HCT116 (cell line): ENCODE results near the gene CORO2B. TPM values are rescaled to one million over a fixed set of nuclear protein-coding genes. Genes with fewer than 3 reads are reported as not detected.

Experiments used
- ATAC-seq: fragments of 200-7000 bp; cut with Tn5 transposase; 2 replicates; pipeline ENCODE4 v1.9.1; 2020; ENCODE audit warnings: mild to moderate bottlenecking, moderate library complexity
- BruUV-seq: library from RNA; stranded (reverse); fragments of 400-500 nt; replicated peaks from 2 replicates; lab custom pipeline; 2021; lab: Mats Ljungman, UMichigan
- CTCF ChIA-PET: fragments of 300-600 bp; sonication (Branson Sonifier 250); formaldehyde crosslinking; loops from one replicate; lab custom pipeline; 2021; ENCODE audit warnings: antibody characterized with exemption; lab: Charles Lee
- POLR2A ChIA-PET: fragments of 300-600, 350-600 bp; sonication (Branson Sonifier 250); formaldehyde crosslinking; loops from one replicate; lab custom pipeline; 2021; ENCODE audit warnings: antibody characterized with exemption; lab: Charles Lee
- RAD21 ChIA-PET, 2 experiments: fragments of 300-600 bp; sonication (Branson Sonifier 250); formaldehyde crosslinking; loops; one replicate each; lab custom pipeline; 2023; ENCODE audit warnings: low total read pairs in 2 of 2; ENCODE audit not compliant: uncharacterized antibody in 2 of 2, unreplicated experiment in 2 of 2, low non-redundant PET in 1 of 2; lab: Charles Lee
- DNase-seq: peaks from one replicate; pipeline ENCODE4 v3.0.0-alpha.2; 2010; ENCODE audit warnings: low read depth, low spot score
- H2AFZ ChIP-seq: fragments of 200-600 bp; shearing (Covaris generic), sonication (generic); 2 replicates; pipeline ENCODE4 v1.6.1; 2017; ENCODE audit warnings: low read depth, mixed run types, mixed read lengths, antibody characterized with exemption, low read length; ENCODE audit not compliant: poor library complexity, severe bottlenecking
- H3K27ac ChIP-seq: 2 replicates; pipeline ENCODE4 v1.5.1; 2012; ENCODE audit warnings: low read depth, low read length
- H3K27me3 ChIP-seq: fragments of 200-600 bp; sonication (generic); 2 replicates; pipeline ENCODE4 v1.6.1; 2016; ENCODE audit warnings: mixed run types, low read length, mixed read lengths; ENCODE audit not compliant: insufficient read depth
- H3K36me3 ChIP-seq, 2 experiments: fragments of 200-500 bp in 1 of 2; fragments of 200-600 bp in 1 of 2; sonication (Bioruptor generic) in 1 of 2; sonication (generic) in 1 of 2; 2 replicates each; pipeline versions ENCODE4 v1.5.1 to v1.6.1; 2014 to 2016; ENCODE audit warnings: low read length in 2 of 2, inconsistent platforms in 1 of 2, mixed read lengths in 1 of 2, mixed run types in 1 of 2; ENCODE audit not compliant: insufficient read depth in 2 of 2, control insufficient read depth in 1 of 2
- H3K4me1 ChIP-seq, 2 experiments: fragments of 200-600 bp in 1 of 2; sonication (generic) in 1 of 2; 2 replicates each; pipeline versions ENCODE4 v1.5.1 to v1.6.1; 2012 to 2017; ENCODE audit warnings: low read length in 2 of 2, inconsistent platforms in 1 of 2, mild to moderate bottlenecking in 1 of 2, mixed read lengths in 1 of 2, mixed run types in 1 of 2, moderate library complexity in 1 of 2; ENCODE audit not compliant: insufficient read depth in 2 of 2, control insufficient read depth in 1 of 2
- H3K4me2 ChIP-seq: fragments of 200-600 bp; sonication (generic); 2 replicates; pipeline ENCODE4 v1.6.1; 2017; ENCODE audit warnings: mixed run types, low read length, mixed read lengths
- H3K4me3 ChIP-seq, 2 experiments: fragments of 200-600 bp in 1 of 2; sonication (generic) in 1 of 2; replicated peaks in 1 of 2; 2 replicates each; pipeline ENCODE4 v1.5.1; 2011 to 2016; ENCODE audit warnings: low read length in 2 of 2, control low read depth in 1 of 2, low read depth in 1 of 2, mild to moderate bottlenecking in 1 of 2, mixed read lengths in 1 of 2, mixed run types in 1 of 2
- H3K79me2 ChIP-seq: fragments of 200-600 bp; sonication (generic); 2 replicates; pipeline ENCODE4 v1.6.1; 2017; ENCODE audit warnings: mild to moderate bottlenecking, mixed run types, low read length, moderate library complexity, mixed read lengths; ENCODE audit not compliant: insufficient read depth
- H3K9ac ChIP-seq: fragments of 200-600 bp; sonication (generic); 2 replicates; pipeline ENCODE4 v1.6.1; 2016; ENCODE audit warnings: low read length, mixed read lengths
- H3K9me2 ChIP-seq: fragments of 200-600 bp; sonication (generic), shearing (Covaris generic); 2 replicates; pipeline ENCODE4 v1.6.1; 2017; ENCODE audit warnings: mixed run types, mild to moderate bottlenecking, moderate library complexity; ENCODE audit not compliant: insufficient read depth
- H3K9me3 ChIP-seq, 2 experiments: fragments of 200-500 bp in 1 of 2; fragments of 200-600 bp in 1 of 2; sonication (Bioruptor generic) in 1 of 2; sonication (generic) in 1 of 2; 2 replicates each; pipeline ENCODE4 v1.6.1; 2014 to 2017; ENCODE audit warnings: low read length in 2 of 2, mixed read lengths in 2 of 2, inconsistent platforms in 1 of 2, low read depth in 1 of 2, mild to moderate bottlenecking in 1 of 2, mixed run types in 1 of 2, moderate library complexity in 1 of 2; ENCODE audit not compliant: control insufficient read depth in 1 of 2, insufficient read depth in 1 of 2
- H4K20me1 ChIP-seq: fragments of 200-600 bp; sonication (generic), shearing (Covaris generic); 2 replicates; pipeline ENCODE4 v1.6.1; 2017; ENCODE audit warnings: mixed run types, mild to moderate bottlenecking, moderate library complexity; ENCODE audit not compliant: insufficient read depth
- EGR1 ChIP-seq: IDR thresholded peaks from 2 replicates; pipeline ENCODE4 v1.6.1; 2012; ENCODE audit warnings: low read depth
- EZH2 ChIP-seq: fragments of 200-600 bp; sonication (generic); IDR thresholded peaks from 2 replicates; pipeline ENCODE4 v1.6.1; 2017; ENCODE audit warnings: antibody characterized with exemption, mixed run types
- FOSL1 ChIP-seq: IDR thresholded peaks from 2 replicates; pipeline ENCODE4 v1.6.1; 2012; ENCODE audit warnings: low read depth
- JUND ChIP-seq: IDR thresholded peaks from 2 replicates; pipeline ENCODE4 v1.6.1; 2012
- SP1 ChIP-seq: IDR thresholded peaks from 2 replicates; pipeline ENCODE4 v1.6.1; 2012; ENCODE audit warnings: low read depth
- TCF7L2 ChIP-seq: IDR thresholded peaks from 2 replicates; pipeline ENCODE4 v1.7.0; 2011; ENCODE audit warnings: borderline replicate concordance, inconsistent platforms; ENCODE audit not compliant: insufficient read depth, insufficient read length; ENCODE audit errors: extremely low read depth
- YY1 ChIP-seq: IDR thresholded peaks from 2 replicates; pipeline ENCODE4 v1.6.1; 2011; ENCODE audit warnings: low read length, low read depth, moderate library complexity, mild to moderate bottlenecking; ENCODE audit not compliant: insufficient replicate concordance; ENCODE audit errors: extremely low read depth
- ZFX ChIP-seq: fragments of 450-650 bp; IDR thresholded peaks from 2 replicates; pipeline ENCODE4 v1.6.1; 2017
- ZNF274 ChIP-seq: fragments of 200-500 bp; sonication (Bioruptor generic); IDR thresholded peaks from 2 replicates; pipeline ENCODE4 v1.6.1; 2014; ENCODE audit warnings: mild to moderate bottlenecking, low read depth, low read length, inconsistent platforms
- intact Hi-C: fragments of 100-400 bp; cut with micrococcal nuclease; formaldehyde crosslinking; loops from 2 replicates; pipeline ENCODE4 v1.10.0; 2022
- total RNA-seq: library from RNA; stranded (reverse); gene quantifications from one replicate; pipeline ENCODE4 v1.2.1, GENCODE V29; 2021; ENCODE audit not compliant: unreplicated experiment

The CORO2B gene
- total RNA-seq, 1 experiment from 2014 or later = 2.8 TPM

GRCh38 chr15:68695061-68695595 is 116.3 kb downstream of the CORO2B start:
- TF ChIP-seq TCF7L2 (no peak), ZFX (no peak), YY1 (no peak)
- TF ChIP-seq, all 23 proteins: peak for 0
- no peaks in the 10 kb centered on the region for H3K9me2 ChIP-seq
- no peaks in the 10 kb centered on the region for H3K36me3 ChIP-seq
- DNase-seq (no peak), ATAC-seq (no peak)
- no peak overlapping the region for H3K4me3 ChIP-seq
- RAD21 ChIA-PET = no interaction called here
- H3K27me3 ChIP-seq = no peaks in the 10 kb centered on the region
- no peaks in the 10 kb centered on the region for H3K9me3 ChIP-seq
- H3K79me2 ChIP-seq = no peaks in the 10 kb centered on the region
- no peaks in the 10 kb centered on the region for H4K20me1 ChIP-seq
- CTCF ChIA-PET = no interaction called here
- POLR2A ChIA-PET = no interaction called here
- no peak overlapping the region for H3K9ac ChIP-seq
- intact Hi-C loops = no loop called here
- H3K27ac ChIP-seq = no peak overlapping the region
- H3K4me2 ChIP-seq = no peak overlapping the region
- H2AFZ ChIP-seq = no peak overlapping the region
- no TSS peak for BruUV-seq
- peaks cover 8 to 21% of the 10 kb centered on the region in 2 experiments for H3K4me1 ChIP-seq

- RAD21 ChIA-PET = no interaction called here
- H3K4me3 ChIP-seq = no peak overlapping the region
- BruUV-seq = no TSS peak
- H3K27me3 ChIP-seq = no peaks in the 10 kb centered on the region
- peaks cover 7 to 19% of the 10 kb centered on the region in 2 experiments for H3K4me1 ChIP-seq
- no peak overlapping the region for H3K27ac ChIP-seq
- H3K79me2 ChIP-seq = no peaks in the 10 kb centered on the region
- ATAC-seq (peak; percentile 52; the same call in 1 of the 2 replicates), DNase-seq (no peak)
- no peak overlapping the region for H2AFZ ChIP-seq
- H3K36me3 ChIP-seq = no peaks in the 10 kb centered on the region
- H4K20me1 ChIP-seq = no peaks in the 10 kb centered on the region
- intact Hi-C loops = no loop called here
- H3K9me2 ChIP-seq = no peaks in the 10 kb centered on the region
- H3K9me3 ChIP-seq = no peaks in the 10 kb centered on the region
- TF ChIP-seq SP1 (peak; percentile 31; the same call in 1 of the 2 replicates), JUND (peak; percentile 44), EZH2 (no peak), FOSL1 (no peak), YY1 (no peak), EGR1 (no peak), ZNF274 (no peak)
- TF ChIP-seq, all 23 proteins: peak for 2
- no peak overlapping the region for H3K9ac ChIP-seq
- peak overlapping the region; percentile 25; the same call in 1 of the 2 replicates for H3K4me2 ChIP-seq
- ChIA-PET CTCF (interaction anchor here (1.1 kb wide), 1 partner anchor 228 kb away, joined by 3 read pairs; no protein-coding TSS in a partner anchor), POLR2A (no interaction called here)
These were observed 117.9 kb downstream of the CORO2B start for GRCh38 chr15:68696414-68697363.
